Left ventricle myocardium inferior (tissue), 1 donor: ENCODE data around the gene PRLR. TPM values are rescaled to one million over a fixed set of nuclear protein-coding genes. Genes with fewer than 3 reads are reported as not detected.

Source experiments
- DNase-seq: peaks from one replicate; pipeline ENCODE4 v3.0.0-alpha.2; 2020
- H3K27ac ChIP-seq: fragments of 200-600 bp; replicated peaks from 2 replicates; pipeline ENCODE4 v1.8.0; 2021
- H3K27me3 ChIP-seq: fragments of 200-600 bp; 2 replicates; pipeline ENCODE4 v1.8.0; 2021; ENCODE audit warnings: low read depth
- H3K36me3 ChIP-seq: fragments of 200-600 bp; 2 replicates; pipeline ENCODE4 v1.8.0; 2021
- H3K4me1 ChIP-seq: fragments of 200-600 bp; 2 replicates; pipeline ENCODE4 v1.8.0; 2021
- H3K4me3 ChIP-seq: fragments of 200-600 bp; 2 replicates; pipeline ENCODE4 v1.8.0; 2021; ENCODE audit warnings: mild to moderate bottlenecking, moderate library complexity
- H3K9me3 ChIP-seq: fragments of 200-600 bp; replicated peaks from 2 replicates; pipeline ENCODE4 v1.8.0; 2021
- intact Hi-C: fragments of 100-400 bp; cut with micrococcal nuclease; formaldehyde crosslinking; loops from one replicate; pipeline ENCODE4 v1.11.0; 2022
- total RNA-seq: library from RNA; stranded (reverse); fragmentation: NEBNext Ultra II Directional; extraction: Animal tissue kit (Norgen Biotek cat#: 25700); gene quantifications from one replicate; pipeline ENCODE4 v1.2.1, GENCODE V29; 2021
- TF ChIP-seq, protein P1 (sequence below): fragments of 200-600 bp; IDR thresholded peaks from 2 replicates; pipeline ENCODE4 v1.8.0; 2021; ENCODE audit warnings: antibody characterized with exemption, mild to moderate bottlenecking, borderline replicate concordance
- donor health status: DM: no; HTN: yes; CAD: no; lungs with severe emphysema.

Gene PRLR
- total RNA-seq, 1 donor from 2014 or later = 0.66 TPM

DNA sequence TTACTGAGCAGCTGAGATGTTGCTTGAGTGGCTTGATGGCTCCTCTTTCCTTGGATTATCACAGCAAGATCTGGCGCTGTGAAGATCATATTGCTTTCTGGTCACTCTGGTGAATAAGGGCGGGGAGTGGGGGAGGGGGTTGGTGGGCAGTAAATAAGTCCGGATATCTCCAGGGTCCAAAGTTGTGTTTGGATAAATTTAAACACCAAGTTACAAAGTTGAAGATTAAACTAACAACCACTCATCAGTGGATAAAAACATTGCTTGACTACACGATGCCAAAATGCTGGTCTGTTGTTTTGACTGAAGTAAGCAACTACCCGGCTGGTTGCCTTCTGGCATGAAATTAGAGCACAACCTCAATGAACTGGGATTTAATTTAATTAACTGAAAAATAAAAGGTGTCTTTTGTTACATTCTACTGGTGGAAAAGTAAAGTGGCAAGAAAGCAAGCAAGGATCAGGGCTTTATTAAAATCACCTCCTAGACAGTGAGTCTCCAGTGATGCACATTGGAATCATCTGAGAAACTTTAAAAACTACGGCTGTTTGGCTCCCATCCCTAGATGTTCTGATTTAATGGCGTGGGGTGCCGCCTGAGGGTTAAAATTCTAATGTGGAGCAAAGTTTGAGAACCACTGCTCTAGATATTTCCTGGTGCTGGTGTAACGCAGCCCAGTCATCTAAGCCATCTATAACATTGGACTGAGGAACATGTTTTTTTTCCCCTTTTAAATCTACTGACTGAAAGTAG lies 95.8 kb downstream of the PRLR start:
- Histone ChIP-seq H3K27me3 (peaks cover 18% of the 10 kb centered on the region), H3K9me3 (peaks cover 6% of the 10 kb centered on the region), H3K27ac (no peak overlapping the region), H3K4me1 (no peaks in the 10 kb centered on the region), H3K4me3 (no peak overlapping the region), H3K36me3 (no peaks in the 10 kb centered on the region)
- TF ChIP-seq, protein P1, sequence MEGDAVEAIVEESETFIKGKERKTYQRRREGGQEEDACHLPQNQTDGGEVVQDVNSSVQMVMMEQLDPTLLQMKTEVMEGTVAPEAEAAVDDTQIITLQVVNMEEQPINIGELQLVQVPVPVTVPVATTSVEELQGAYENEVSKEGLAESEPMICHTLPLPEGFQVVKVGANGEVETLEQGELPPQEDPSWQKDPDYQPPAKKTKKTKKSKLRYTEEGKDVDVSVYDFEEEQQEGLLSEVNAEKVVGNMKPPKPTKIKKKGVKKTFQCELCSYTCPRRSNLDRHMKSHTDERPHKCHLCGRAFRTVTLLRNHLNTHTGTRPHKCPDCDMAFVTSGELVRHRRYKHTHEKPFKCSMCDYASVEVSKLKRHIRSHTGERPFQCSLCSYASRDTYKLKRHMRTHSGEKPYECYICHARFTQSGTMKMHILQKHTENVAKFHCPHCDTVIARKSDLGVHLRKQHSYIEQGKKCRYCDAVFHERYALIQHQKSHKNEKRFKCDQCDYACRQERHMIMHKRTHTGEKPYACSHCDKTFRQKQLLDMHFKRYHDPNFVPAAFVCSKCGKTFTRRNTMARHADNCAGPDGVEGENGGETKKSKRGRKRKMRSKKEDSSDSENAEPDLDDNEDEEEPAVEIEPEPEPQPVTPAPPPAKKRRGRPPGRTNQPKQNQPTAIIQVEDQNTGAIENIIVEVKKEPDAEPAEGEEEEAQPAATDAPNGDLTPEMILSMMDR = no peak
- intact Hi-C loops = no loop called here
- DNase-seq = no peak

DNA sequence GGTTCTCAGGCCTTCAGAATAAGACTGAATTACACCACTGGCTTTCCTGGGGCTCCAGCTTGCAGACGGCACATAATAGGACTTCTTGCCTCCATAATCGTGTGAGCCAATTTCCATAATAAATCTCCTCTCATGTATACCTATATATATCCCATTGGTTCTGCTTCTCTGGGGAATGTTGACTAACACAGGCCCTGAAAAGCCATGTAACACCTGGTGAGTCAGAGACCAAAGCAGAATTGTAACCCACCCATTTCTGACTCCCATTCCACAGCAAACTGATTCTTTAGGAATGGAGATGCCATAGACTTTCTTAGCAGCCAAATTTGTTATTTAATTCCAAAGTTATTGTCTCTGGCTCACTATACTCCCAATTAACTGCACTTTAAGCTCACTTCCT lies 97.1 kb downstream of the PRLR start:
- H3K36me3 ChIP-seq = no peaks in the 10 kb centered on the region
- TF ChIP-seq, protein P1 = no peak
- intact Hi-C loops = no loop called here
- peaks cover 6% of the 10 kb centered on the region for H3K9me3 ChIP-seq
- peaks cover 20% of the 10 kb centered on the region for H3K27me3 ChIP-seq
- no peak overlapping the region for H3K4me3 ChIP-seq
- DNase-seq = no peak
- H3K27ac ChIP-seq = no peak overlapping the region
- no peaks in the 10 kb centered on the region for H3K4me1 ChIP-seq

DNA sequence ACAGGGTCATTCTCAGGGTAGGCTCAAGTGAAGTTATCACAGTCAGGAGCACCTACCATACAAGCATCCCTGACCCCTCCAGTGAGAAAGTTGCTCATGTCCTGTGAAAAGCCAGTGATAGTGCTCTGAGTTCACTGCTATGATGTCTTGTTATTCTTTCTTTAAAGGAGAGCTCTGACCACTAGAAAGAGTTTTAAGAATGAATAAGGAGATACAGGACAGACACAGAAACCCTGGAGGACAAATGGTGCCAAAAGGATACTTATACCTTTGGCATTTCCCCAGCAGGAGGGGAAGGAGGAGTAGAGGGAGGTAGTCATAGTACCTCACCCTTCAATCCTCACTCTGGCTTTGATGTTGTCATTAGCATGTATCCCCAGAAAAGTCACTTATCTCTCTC lies 98.6 kb downstream of the PRLR start:
- intact Hi-C loops = no loop called here
- Histone ChIP-seq H3K4me1 (no peaks in the 10 kb centered on the region), H3K27me3 (peaks cover 24% of the 10 kb centered on the region), H3K9me3 (peaks cover 6% of the 10 kb centered on the region), H3K4me3 (no peak overlapping the region), H3K36me3 (no peaks in the 10 kb centered on the region), H3K27ac (no peak overlapping the region)
- no peak for DNase-seq
- TF ChIP-seq, protein P1 = no peak

DNA sequence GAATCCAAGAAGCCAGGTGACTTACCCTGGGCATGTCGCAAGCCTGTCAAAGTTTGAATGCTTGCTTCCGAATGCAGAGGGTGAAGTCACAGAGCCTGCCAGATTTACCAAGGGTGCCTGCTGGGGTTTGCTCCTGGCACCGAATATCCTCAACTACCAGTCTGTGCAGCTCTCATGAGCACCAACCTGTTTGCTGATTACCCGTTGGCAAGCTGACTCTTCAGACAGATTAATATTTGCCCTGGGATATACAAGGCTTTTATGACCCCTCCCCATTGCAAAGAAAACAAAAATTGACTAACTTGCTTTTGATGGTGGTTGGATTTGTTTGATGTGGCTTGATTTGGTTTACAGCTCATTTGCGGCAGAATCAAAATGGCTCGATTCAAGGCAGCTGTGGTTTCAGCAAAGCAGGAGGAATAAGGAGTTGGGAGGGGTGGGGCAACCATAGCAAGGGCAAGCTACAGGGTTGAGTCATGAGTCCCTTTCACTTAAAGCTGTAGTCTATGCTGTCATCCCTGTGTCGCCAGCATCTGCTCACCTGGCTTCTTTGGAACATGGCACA lies 100.3 kb downstream of the PRLR start:
- no peak overlapping the region for H3K27ac ChIP-seq
- H3K4me1 ChIP-seq = no peaks in the 10 kb centered on the region
- H3K27me3 ChIP-seq = peaks cover 31% of the 10 kb centered on the region
- intact Hi-C loops = no loop called here
- H3K4me3 ChIP-seq = no peak overlapping the region
- TF ChIP-seq, protein P1 = no peak
- no peak for DNase-seq
- peaks cover 6% of the 10 kb centered on the region for H3K9me3 ChIP-seq
- H3K36me3 ChIP-seq = no peaks in the 10 kb centered on the region

DNA sequence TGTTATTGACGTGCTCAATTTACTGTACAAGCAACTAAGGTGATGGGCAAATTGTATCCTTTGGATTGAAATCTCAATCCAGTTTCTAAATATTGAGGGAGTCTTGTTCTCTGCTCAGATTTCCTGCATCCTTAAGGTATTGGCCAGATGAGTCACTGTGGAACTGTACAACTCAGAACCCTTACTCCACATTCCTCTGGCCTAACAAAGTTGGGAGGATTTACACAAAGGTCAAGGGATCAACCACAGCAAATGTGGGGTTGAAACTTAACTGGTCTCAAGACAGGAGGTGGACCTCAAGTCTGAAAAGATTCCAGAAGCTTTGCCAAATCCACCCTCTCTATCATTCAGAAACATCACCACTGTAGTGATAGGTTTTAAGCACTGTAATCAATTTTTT lies 101.0 kb downstream of the PRLR start:
- DNase-seq = no peak
- Histone ChIP-seq H3K27me3 (peaks cover 31% of the 10 kb centered on the region), H3K4me3 (no peak overlapping the region), H3K36me3 (no peaks in the 10 kb centered on the region), H3K9me3 (peaks cover 6% of the 10 kb centered on the region), H3K4me1 (no peaks in the 10 kb centered on the region), H3K27ac (no peak overlapping the region)
- TF ChIP-seq, protein P1 = no peak
- intact Hi-C loops = no loop called here
